Pancreas (tissue), 10 donors: ENCODE data around the gene ATXN2L. TPM values are rescaled to one million over a fixed set of nuclear protein-coding genes. Genes with fewer than 3 reads are reported as not detected.
"Not testable (repeated sequence)": the region's sequence is repeated elsewhere in the genome, so short reads cannot be mapped to it uniquely, and the experiment has no call there.

Experiments used
- ATAC-seq, 4 donors: fragments of 200-7000 bp; cut with Tn5 transposase; one replicate each; pipeline versions ENCODE4 v1.8.0 to v1.9.1; 2020; ENCODE audit warnings: mild to moderate bottlenecking in 4 of 4, moderate library complexity in 4 of 4
- DNase-seq, 6 donors: peaks; one replicate each; pipeline ENCODE4 v3.0.0-alpha.2; 2020
- FAIRE-seq: peaks from 2 replicates; lab custom pipeline; 2012; peaks lifted over from hg19 to GRCh38; lab: Jason Lieb, UNC
- H3K27ac ChIP-seq, 4 donors: fragments of 200-600 bp; sonication (generic); 1 replicate in 3 of 4; 2 replicates in 1 of 4; pipeline versions ENCODE4 v1.5.0 to v1.8.0; 2020
- H3K27me3 ChIP-seq, 4 donors: fragments of 200-600 bp; one replicate each; pipeline ENCODE4 v1.8.0; 2021
- H3K36me3 ChIP-seq, 3 donors: fragments of 200-600 bp; sonication (generic) in 1 of 3; one replicate each; pipeline versions ENCODE4 v1.5.0 to v1.8.0; 2020 to 2021
- H3K4me1 ChIP-seq, 3 donors: fragments of 200-600 bp; one replicate each; pipeline ENCODE4 v1.8.0; 2021
- H3K4me3 ChIP-seq, 4 donors: fragments of 200-600 bp; sonication (generic) in 2 of 4; one replicate each; pipeline versions ENCODE4 v1.5.0 to v1.8.0; 2020 to 2021
- H3K9me3 ChIP-seq, 4 donors: fragments of 200-600 bp; one replicate each; pipeline ENCODE4 v1.8.0; 2021
- CTCF ChIP-seq, 4 donors: fragments of 200-600 bp; sonication (generic) in 3 of 4; IDR thresholded peaks; one replicate each; pipeline versions ENCODE4 v1.5.0 to v1.8.0; 2021; ENCODE audit warnings: antibody characterized with exemption in 4 of 4
- WGBS, 2 donors: extraction: QIAGEN DNeasy Blood & Tissue Kit; methylation state at CpG; one replicate each; pipeline ENCODE4 v1.1.7; 2013; 5-methylcytosine and 5-hydroxymethylcytosine counted together
- intact Hi-C, 3 donors: fragments of 100-400 bp; cut with DNase I; formaldehyde crosslinking; loops; one replicate each; pipeline versions ENCODE4 v1.11.1 to v1.14.2; 2022
- polyA plus RNA-seq, 2 donors: library from polyadenylated mRNA; stranded (reverse); fragments of 200-250 nt; gene quantifications; one replicate each; pipeline ENCODE4 v1.2.3, GENCODE V29; 2013
- total RNA-seq, 6 donors: library from RNA; stranded (reverse); fragmentation: NEBNext Ultra II Directional in 4 of 6; extraction: Animal tissue kit (Norgen Biotek cat#: 25700) in 4 of 6; gene quantifications; one replicate each; pipeline versions ENCODE4 v1.2.1 to v1.2.4, GENCODE V29; 2021 to 2023
- donor health status: healthy with polysubstance abuse.
- donor health status: DM: no; HTN: no; CAD: no; lungs with moderate emphysema.
- donor health status: DM: no; HTN: no; CAD: no.
- donor health status: control.
- donor health status: control.
- donor health status: Bipolar disorder and iron deficiency.
- donor health status: DM: yes; HTN: yes; CAD: no.
- donor health status: DM: no; HTN: no; CAD: no.
- donor health status: DM: no; HTN: no; CAD: no.
- donor health status: DM: yes; HTN: yes; CAD: no.

Gene ATXN2L
- total and polyA plus RNA-seq, 8 donors = 40.3 to 116 (median 60.0) TPM

- Histone ChIP-seq H3K9me3 (no peaks in the 10 kb centered on the region), H3K4me3 (no peak overlapping the region), H3K36me3 (peaks cover 0 to 21% (median 19%) of the 10 kb centered on the region in 3 donors), H3K27me3 (no peaks in the 10 kb centered on the region), H3K4me1 (peaks cover 0 to 10% (median 5%) of the 10 kb centered on the region in 3 donors), H3K27ac (no peak overlapping the region)
- DNase-seq = no peak
- 83 to 86% methylated on average over 12 of the region's 12 CpGs for WGBS, 2 donors
- TF ChIP-seq CTCF (IDR thresholded peaks at IDR 0.05) = no peak
- intact Hi-C loops = loop anchor here in 2 of 3 donors (5.0 to 10.0 kb wide), 2 partner anchors 50 to 77 kb away; no protein-coding TSS in a partner anchor
- no peak for FAIRE-seq
- no peak for ATAC-seq
Measured at GRCh38 chr16:28865001-28865688, 42.3 kb downstream of the ATXN2L start.

- no peak for ATAC-seq
- H3K27me3 ChIP-seq = no peaks in the 10 kb centered on the region
- intact Hi-C loops = loop anchor here in 2 of 3 donors (5.0 to 10.0 kb wide), 2 partner anchors 49 to 76 kb away; no protein-coding TSS in a partner anchor
- H3K4me1 ChIP-seq = peaks cover 0 to 10% (median 5%) of the 10 kb centered on the region in 3 donors
- peaks cover 0 to 22% (median 19%) of the 10 kb centered on the region in 3 donors for H3K36me3 ChIP-seq
- no peak overlapping the region for H3K4me3 ChIP-seq
- no peak for TF ChIP-seq CTCF (IDR thresholded peaks at IDR 0.05)
- 66 to 69% methylated on average over 32 of the region's 32 CpGs for WGBS, 2 donors
- no peaks in the 10 kb centered on the region for H3K9me3 ChIP-seq
- no peak for FAIRE-seq
- no peak for DNase-seq
- H3K27ac ChIP-seq = no peak overlapping the region
Measured at GRCh38 chr16:28865722-28866453, 43.1 kb downstream of the ATXN2L start.

- Histone ChIP-seq H3K27me3 (no peaks in the 10 kb centered on the region), H3K9me3 (no peaks in the 10 kb centered on the region), H3K36me3 (peaks cover 0 to 26% (median 19%) of the 10 kb centered on the region in 3 donors), H3K27ac (no peak overlapping the region), H3K4me1 (peaks cover 0 to 10% (median 5%) of the 10 kb centered on the region in 3 donors), H3K4me3 (no peak overlapping the region)
- DNase-seq (no peak), FAIRE-seq (no peak), ATAC-seq (no peak)
- WGBS, 2 donors = 80 to 85% methylated on average over 17 of the region's 17 CpGs
- TF ChIP-seq CTCF (IDR thresholded peaks at IDR 0.05) = no peak
- intact Hi-C loops = loop anchor here in 2 of 3 donors (5.0 to 10.0 kb wide), 2 partner anchors 48 to 76 kb away; no protein-coding TSS in a partner anchor
Measured at GRCh38 chr16:28866454-28866804, 43.6 kb downstream of the ATXN2L start.

- intact Hi-C loops = loop anchor here in 2 of 3 donors (5.0 to 10.0 kb wide), 2 partner anchors 48 to 75 kb away; no protein-coding TSS in a partner anchor
- peaks cover 0 to 26% (median 19%) of the 10 kb centered on the region in 3 donors for H3K36me3 ChIP-seq
- ATAC-seq = no peak
- H3K9me3 ChIP-seq = no peaks in the 10 kb centered on the region
- H3K27me3 ChIP-seq = no peaks in the 10 kb centered on the region
- H3K4me1 ChIP-seq = peaks cover 0 to 10% (median 5%) of the 10 kb centered on the region in 3 donors
- no peak for DNase-seq
- FAIRE-seq = no peak
- 87 to 90% methylated on average over 13 of the region's 13 CpGs for WGBS, 2 donors
- no peak overlapping the region for H3K4me3 ChIP-seq
- TF ChIP-seq CTCF (IDR thresholded peaks at IDR 0.05) = no peak
- no peak overlapping the region for H3K27ac ChIP-seq
Measured at GRCh38 chr16:28867241-28867640, 44.4 kb downstream of the ATXN2L start.

- 89 to 92% methylated on average over 9 of the region's 9 CpGs for WGBS, 2 donors
- H3K4me1 ChIP-seq, DNase-seq, FAIRE-seq, H3K4me3 ChIP-seq, H3K9me3 ChIP-seq, H3K27me3 ChIP-seq, ATAC-seq, H3K27ac ChIP-seq: not testable (repeated sequence)
- peaks cover 0 to 26% (median 19%) of the 10 kb centered on the region in 3 donors for H3K36me3 ChIP-seq
- intact Hi-C loops = loop anchor here in 2 of 3 donors (5.0 to 10.0 kb wide), 2 partner anchors 47 to 75 kb away; no protein-coding TSS in a partner anchor
Measured at GRCh38 chr16:28867646-28868045, 44.8 kb downstream of the ATXN2L start.
